NB4 (cell line): ENCODE measurements around the gene MFGE8.
"Not testable (repeated sequence)": the region's sequence is repeated elsewhere in the genome, so short reads cannot be mapped to it uniquely, and the experiment has no call there.

Experiments used
- POLR2A ChIP-seq: IDR thresholded peaks from 2 replicates; pipeline ENCODE4 v1.6.1; 2011; ENCODE audit warnings: mild to moderate bottlenecking; ENCODE audit not compliant: insufficient read length; ENCODE audit errors: extremely low read depth
- TF ChIP-seq, protein P1 (sequence below): IDR thresholded peaks from one replicate; pipeline ENCODE4 v1.5.1; 2012; ENCODE audit warnings: low read depth, low read length
- TF ChIP-seq, protein P2 (sequence below): IDR thresholded peaks from 2 replicates; pipeline ENCODE4 v1.6.1; 2011; ENCODE audit warnings: low read depth, low read length

DNA sequence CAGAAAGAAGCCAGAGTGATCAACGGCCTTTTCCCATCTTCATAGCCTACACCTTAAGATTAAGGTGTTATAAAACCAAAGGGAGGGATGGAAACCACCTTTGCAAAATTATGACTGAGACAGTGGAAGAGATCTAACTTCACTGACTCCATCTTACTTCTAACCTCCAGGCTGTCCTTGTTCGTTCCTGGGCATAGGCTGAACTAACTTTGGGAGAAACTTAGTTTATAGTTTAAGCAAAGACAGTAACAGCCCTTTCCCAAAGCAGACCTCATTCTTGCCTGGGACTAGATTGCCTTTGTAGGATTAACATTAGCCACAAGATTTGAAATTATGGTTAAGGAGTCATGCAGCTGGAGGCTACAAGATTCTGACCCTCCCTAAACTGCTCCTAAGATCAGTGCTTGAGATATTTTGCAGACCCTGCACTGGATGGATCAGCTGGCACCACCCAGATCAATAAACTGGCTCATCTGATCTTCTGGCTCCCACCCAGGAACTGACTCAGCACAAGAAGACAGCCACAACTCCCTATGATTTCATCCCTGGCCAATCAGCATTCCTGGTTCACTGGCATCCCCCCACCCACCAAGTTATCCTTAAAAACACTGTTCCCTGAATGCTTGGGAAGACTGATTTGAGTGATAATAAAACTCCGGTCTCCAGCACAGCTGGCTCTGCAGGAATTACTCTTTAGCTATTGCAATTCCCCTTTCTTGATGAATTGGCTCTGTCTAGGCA lies 16.3 kb upstream of the MFGE8 start:
- TF ChIP-seq, protein P1, sequence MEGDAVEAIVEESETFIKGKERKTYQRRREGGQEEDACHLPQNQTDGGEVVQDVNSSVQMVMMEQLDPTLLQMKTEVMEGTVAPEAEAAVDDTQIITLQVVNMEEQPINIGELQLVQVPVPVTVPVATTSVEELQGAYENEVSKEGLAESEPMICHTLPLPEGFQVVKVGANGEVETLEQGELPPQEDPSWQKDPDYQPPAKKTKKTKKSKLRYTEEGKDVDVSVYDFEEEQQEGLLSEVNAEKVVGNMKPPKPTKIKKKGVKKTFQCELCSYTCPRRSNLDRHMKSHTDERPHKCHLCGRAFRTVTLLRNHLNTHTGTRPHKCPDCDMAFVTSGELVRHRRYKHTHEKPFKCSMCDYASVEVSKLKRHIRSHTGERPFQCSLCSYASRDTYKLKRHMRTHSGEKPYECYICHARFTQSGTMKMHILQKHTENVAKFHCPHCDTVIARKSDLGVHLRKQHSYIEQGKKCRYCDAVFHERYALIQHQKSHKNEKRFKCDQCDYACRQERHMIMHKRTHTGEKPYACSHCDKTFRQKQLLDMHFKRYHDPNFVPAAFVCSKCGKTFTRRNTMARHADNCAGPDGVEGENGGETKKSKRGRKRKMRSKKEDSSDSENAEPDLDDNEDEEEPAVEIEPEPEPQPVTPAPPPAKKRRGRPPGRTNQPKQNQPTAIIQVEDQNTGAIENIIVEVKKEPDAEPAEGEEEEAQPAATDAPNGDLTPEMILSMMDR = not testable (repeated sequence)
- not testable (repeated sequence) for TF ChIP-seq POLR2A
- TF ChIP-seq, protein P2, sequence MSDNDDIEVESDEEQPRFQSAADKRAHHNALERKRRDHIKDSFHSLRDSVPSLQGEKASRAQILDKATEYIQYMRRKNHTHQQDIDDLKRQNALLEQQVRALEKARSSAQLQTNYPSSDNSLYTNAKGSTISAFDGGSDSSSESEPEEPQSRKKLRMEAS = not testable (repeated sequence)
